Measurements from ENCODE around the gene NAP1L5. TPM values are rescaled to one million over a fixed set of nuclear protein-coding genes. Genes with fewer than 3 reads are reported as not detected.

The NAP1L5 gene
- total and polyA plus RNA-seq, 2 of the 13 experiments (the other 11 are each of a cell fraction or from before 2014, with no cell fraction given), result 1.3 to 1.6 TPM

GRCh38 chr4:88730811-88731210 lies 33.2 kb upstream of the NAP1L5 start (continued):
- TF ChIP-seq ZNF280B (CRISPR knock-in tag; IDR thresholded peaks at IDR 0.05; ENCODE audit: borderline replicate concordance), result no peak
- no peak for TF ChIP-seq NR2F1 (CRISPR knock-in tag; IDR thresholded peaks at IDR 0.05)
- no peak for TF ChIP-seq CENPBD1 (CRISPR knock-in tag; IDR thresholded peaks at IDR 0.05; ENCODE audit: borderline replicate concordance, low read depth)
- TF ChIP-seq ZBED4 (CRISPR knock-in tag; IDR thresholded peaks at IDR 0.05; ENCODE audit: borderline replicate concordance), result no peak
- no peak for TF ChIP-seq ONECUT2 (CRISPR knock-in tag; IDR thresholded peaks at IDR 0.05)

- no peak for TF ChIP-seq THAP7 (CRISPR knock-in tag; IDR thresholded peaks at IDR 0.05)
- TF ChIP-seq POLR2AphosphoS2 (IDR thresholded peaks at IDR 0.05; ENCODE audit: low read depth, low read length), result no peak
- FAIRE-seq, result no peak
- in situ Hi-C loops (cut with HindIII; ENCODE audit: extremely low pct_ligation_motif_present, low pct_unique_long_range_greater_than_20kb), result no loop called here
- no peak for ATAC-seq
- H2AFZ ChIP-seq (ENCODE audit: low read length), result no peak overlapping the region
- ChIA-PET POLR2A (no interaction called here), CTCF (ENCODE audit: low intra/inter-chr PET ratio, low total read pairs) (no interaction called here)
- peaks cover 14 to 35% of the 10 kb centered on the region in 2 experiments for H3K36me3 ChIP-seq (replicated peaks in 1 of 2; ENCODE audit: control insufficient read depth in 1 of 2, insufficient read depth in 2 of 2, low read length in 2 of 2)
- no peak overlapping the region for H3K4me2 ChIP-seq (ENCODE audit: low read depth, low read length)
- intact Hi-C loops (cut with micrococcal nuclease; ENCODE audit: unreplicated experiment), result no loop called here
- WGBS (ENCODE audit: low lambda C conversion rate), result 95% methylated on average over 6 of the region's 6 CpGs
- H3K9me3 ChIP-seq (ENCODE audit: low read length), result no peaks in the 10 kb centered on the region
- no peaks in the 10 kb centered on the region for H4K20me1 ChIP-seq (ENCODE audit: insufficient read depth, low read length)
- H3K79me2 ChIP-seq (ENCODE audit: insufficient read depth, low read length), result no peaks in the 10 kb centered on the region
- H3K27ac ChIP-seq (ENCODE audit: extremely low read length, insufficient read depth, low read length), result no peak overlapping the region
- no TSS peak for BruUV-seq (replicated peaks)
- no peaks in the 10 kb centered on the region for H3K4me1 ChIP-seq (ENCODE audit: insufficient read depth, low read length)
- no peaks in the 10 kb centered on the region for H3K27me3 ChIP-seq (ENCODE audit: control insufficient read depth in 1 of 2, insufficient read depth in 2 of 2, low read length in 2 of 2)
- no peak overlapping the region for H3K9ac ChIP-seq (ENCODE audit: insufficient read depth, low read depth, low read length)
- H3K4me3 ChIP-seq (replicated peaks in 1 of 3; ENCODE audit: insufficient read depth in 1 of 3, low read depth in 2 of 3, low read length in 3 of 3), result no peak overlapping the region
- DNase-seq (ENCODE audit: low spot score), result no peak
Measured at GRCh38 chr4:88729146-88729760, 31.6 kb upstream of the NAP1L5 start.

All from HepG2 (cell line).